SK-N-SH (cell line): ENCODE data around the gene IL10RB. TPM values are rescaled to one million over a fixed set of nuclear protein-coding genes. Genes with fewer than 3 reads are reported as not detected.

ENCODE experiments used
- CTCF ChIA-PET: fragments of 300-600, 350-600 bp; formaldehyde crosslinking; extraction: SDS; loops from one replicate; lab custom pipeline; 2021; lab: Yijun Ruan, JAX
- POLR2A ChIA-PET: fragments of 350-600 bp; sonication (Branson Sonifier 250); formaldehyde crosslinking; extraction: SDS; loops from one replicate; lab custom pipeline; 2020; ENCODE audit warnings: antibody characterized with exemption, inconsistent platforms; lab: Yijun Ruan, JAX
- DNase-seq: peaks from one replicate; pipeline ENCODE4 v3.0.0; 2012
- H2AFZ ChIP-seq: fragments of 200-600 bp; sonication (generic); 2 replicates; pipeline ENCODE4 v1.8.1; 2016; ENCODE audit warnings: antibody characterized with exemption, mild to moderate bottlenecking, low read depth
- H3F3A ChIP-seq: fragments of 200-600 bp; sonication (generic); replicated peaks from 2 replicates; pipeline ENCODE3; 2016; ENCODE audit warnings: antibody characterized with exemption, mild to moderate bottlenecking; ENCODE audit not compliant: insufficient read depth
- H3K27ac ChIP-seq, 2 experiments: fragments of 200-500 bp in 1 of 2; fragments of 200-600 bp in 1 of 2; sonication (Bioruptor generic) in 1 of 2; sonication (generic), shearing (Covaris generic) in 1 of 2; 2 replicates each; pipeline versions ENCODE4 v1.5.1 to v1.6.1; 2014 to 2016; ENCODE audit warnings: low read depth in 2 of 2, inconsistent platforms in 1 of 2, low read length in 1 of 2, mild to moderate bottlenecking in 1 of 2, mixed read lengths in 1 of 2
- H3K27me3 ChIP-seq: fragments of 200-600 bp; sonication (generic), shearing (Covaris generic); 2 replicates; pipeline ENCODE4 v1.6.1; 2016; ENCODE audit warnings: mixed run types; ENCODE audit not compliant: insufficient read depth
- H3K36me3 ChIP-seq, 2 experiments: fragments of 200-500 bp in 1 of 2; fragments of 200-600 bp in 1 of 2; sonication (Bioruptor generic) in 1 of 2; sonication (generic) in 1 of 2; replicated peaks in 1 of 2; 2 replicates each; pipeline versions ENCODE3 to v1.5.1; 2014 to 2016; ENCODE audit warnings: low read length in 1 of 2, mild to moderate bottlenecking in 1 of 2; ENCODE audit not compliant: insufficient read depth in 2 of 2, control insufficient read depth in 1 of 2
- H3K4me1 ChIP-seq, 2 experiments: fragments of 200-500 bp in 1 of 2; fragments of 200-600 bp in 1 of 2; sonication (Bioruptor generic) in 1 of 2; sonication (generic), shearing (Covaris generic) in 1 of 2; 2 replicates each; pipeline versions ENCODE4 v1.5.1 to v1.6.1; 2014 to 2016; ENCODE audit warnings: low read depth in 1 of 2, low read length in 1 of 2, mixed run types in 1 of 2; ENCODE audit not compliant: insufficient read depth in 2 of 2, control insufficient read depth in 1 of 2
- H3K4me2 ChIP-seq: fragments of 200-600 bp; sonication (generic), shearing (Covaris generic); 2 replicates; pipeline ENCODE4 v1.6.1; 2017; ENCODE audit warnings: mixed run types
- H3K4me3 ChIP-seq, 2 experiments: fragments of 200-500 bp in 1 of 2; fragments of 200-600 bp in 1 of 2; sonication (Bioruptor generic) in 1 of 2; sonication (generic), shearing (Covaris generic) in 1 of 2; 2 replicates each; pipeline versions ENCODE4 v1.5.1 to v1.8.1; 2014 to 2016; ENCODE audit warnings: low read depth in 2 of 2, inconsistent platforms in 1 of 2, low read length in 1 of 2, mild to moderate bottlenecking in 1 of 2, mixed read lengths in 1 of 2, moderate library complexity in 1 of 2
- H3K79me2 ChIP-seq: fragments of 200-600 bp; sonication (generic); 2 replicates; pipeline ENCODE4 v1.8.1; 2017; ENCODE audit warnings: mild to moderate bottlenecking; ENCODE audit not compliant: insufficient read depth
- H3K9ac ChIP-seq: fragments of 200-600 bp; sonication (generic); 2 replicates; pipeline ENCODE4 v1.6.1; 2017; ENCODE audit warnings: mixed run types
- H3K9me2 ChIP-seq: fragments of 200-600 bp; sonication (generic); 2 replicates; pipeline ENCODE4 v1.6.1; 2017; ENCODE audit warnings: mixed run types
- H3K9me3 ChIP-seq: fragments of 200-600 bp; sonication (generic); 2 replicates; pipeline ENCODE4 v1.6.1; 2017; ENCODE audit warnings: mixed run types, mild to moderate bottlenecking, moderate library complexity
- H4K20me1 ChIP-seq: fragments of 200-600 bp; sonication (generic); 2 replicates; pipeline ENCODE4 v1.6.1; 2017; ENCODE audit warnings: mild to moderate bottlenecking, mixed run types; ENCODE audit not compliant: insufficient read depth
- CHD2 ChIP-seq: fragments of 150-350 bp; IDR thresholded peaks from 2 replicates; pipeline ENCODE4 v1.6.1; 2018; ENCODE audit warnings: low read length; ENCODE audit not compliant: partially characterized antibody
- ELF1 ChIP-seq: IDR thresholded peaks from 2 replicates; pipeline ENCODE4 v1.4.0; 2012
- EP300 ChIP-seq, 2 experiments: IDR thresholded peaks; 2 replicates each; pipeline versions ENCODE4 v1.4.0 to v1.6.1; 2012; ENCODE audit warnings: borderline replicate concordance in 1 of 2, low read depth in 1 of 2, low read length in 1 of 2
- EZH2phosphoT487 ChIP-seq: fragments of 200-600 bp; sonication (generic); IDR thresholded peaks from 2 replicates; pipeline ENCODE4 v1.6.1; 2017; ENCODE audit warnings: low read depth, mixed run types, mild to moderate bottlenecking, antibody characterized with exemption, moderate library complexity, borderline replicate concordance
- FOXJ3 ChIP-seq: sonication (generic); formaldehyde crosslinking; IDR thresholded peaks from 2 replicates; pipeline ENCODE4 v1.5.1; 2020; ENCODE audit warnings: mild to moderate bottlenecking, missing genetic modification reagents
- FOXM1 ChIP-seq: IDR thresholded peaks from 2 replicates; pipeline ENCODE4 v1.4.0; 2012; ENCODE audit warnings: low read depth, mild to moderate bottlenecking
- GABPA ChIP-seq: IDR thresholded peaks from 2 replicates; pipeline ENCODE4 v1.4.0; 2012; ENCODE audit warnings: low read depth, mild to moderate bottlenecking
- JUND ChIP-seq: IDR thresholded peaks from 2 replicates; pipeline ENCODE4 v1.4.0; 2012
- MEF2A ChIP-seq: IDR thresholded peaks from 2 replicates; pipeline ENCODE4 v1.4.0; 2012; ENCODE audit warnings: low read depth, borderline replicate concordance
- MXI1 ChIP-seq: IDR thresholded peaks from 2 replicates; pipeline ENCODE4 v1.6.1; 2012; ENCODE audit warnings: mild to moderate bottlenecking, low read depth, low read length, improper control_type of control experiment
- NRF1 ChIP-seq: IDR thresholded peaks from 2 replicates; pipeline ENCODE4 v1.6.1; 2012; ENCODE audit warnings: low read depth, mild to moderate bottlenecking, low read length
- POLR2AphosphoS5 ChIP-seq: IDR thresholded peaks from 2 replicates; pipeline ENCODE4 v1.6.1; 2012; ENCODE audit warnings: low read depth, low read length
- RAD21 ChIP-seq: IDR thresholded peaks from 2 replicates; pipeline ENCODE4 v1.6.1; 2012; ENCODE audit warnings: mild to moderate bottlenecking, low read length
- RFX5 ChIP-seq: IDR thresholded peaks from 2 replicates; pipeline ENCODE4 v1.6.1; 2012; ENCODE audit warnings: mild to moderate bottlenecking, improper control_type of control experiment, low read length
- RXRA ChIP-seq: IDR thresholded peaks from 2 replicates; pipeline ENCODE4 v1.4.0; 2012; ENCODE audit warnings: low read depth, mild to moderate bottlenecking, borderline replicate concordance
- SMC3 ChIP-seq: IDR thresholded peaks from 2 replicates; pipeline ENCODE4 v1.6.1; 2012; ENCODE audit warnings: low read depth, low read length, improper control_type of control experiment
- TAF1 ChIP-seq: IDR thresholded peaks from 2 replicates; pipeline ENCODE4 v1.6.1; 2012; ENCODE audit warnings: low read depth, mild to moderate bottlenecking, low read length, moderate library complexity, borderline replicate concordance
- TEAD4 ChIP-seq: IDR thresholded peaks from 2 replicates; pipeline ENCODE4 v1.4.0; 2012; ENCODE audit warnings: mild to moderate bottlenecking, borderline replicate concordance; ENCODE audit not compliant: insufficient read depth
- YY1 ChIP-seq: IDR thresholded peaks from 2 replicates; pipeline ENCODE4 v1.4.0; 2012; ENCODE audit warnings: low read depth, mild to moderate bottlenecking
- WGBS: methylation state at CpG from one replicate; pipeline ENCODE4 v1.1.6; 2017; ENCODE audit warnings: low lambda C conversion rate; 5-methylcytosine and 5-hydroxymethylcytosine counted together
- polyA plus RNA-seq, 3 experiments: library from polyadenylated mRNA; depleted of rRNA; stranded (reverse); fragments of >200 nt; gene quantifications; 2 replicates each; pipeline ENCODE4 v1.2.3, GENCODE V29; 2012
- TF ChIP-seq, protein P1 (sequence below): IDR thresholded peaks from 2 replicates; pipeline ENCODE4; 2012
- TF ChIP-seq, protein P2 (sequence below): fragments of 150-350 bp; IDR thresholded peaks from 2 replicates; pipeline ENCODE4 v1.6.1; 2016; ENCODE audit warnings: mild to moderate bottlenecking, low read depth, low read length
- TF ChIP-seq, protein P3 (sequence below): fragments of 150-350 bp; IDR thresholded peaks from 2 replicates; pipeline ENCODE4 v1.6.1; 2017; ENCODE audit warnings: antibody characterized with exemption, low read length, low read depth, borderline replicate concordance
- TF ChIP-seq, protein P4 (sequence below): IDR thresholded peaks from 2 replicates; pipeline ENCODE4 v1.4.0; 2012; ENCODE audit warnings: low read depth, borderline replicate concordance
- TF ChIP-seq, protein P5 (sequence below): fragments of 200-600 bp; sonication (generic); IDR thresholded peaks from 2 replicates; pipeline ENCODE4 v1.6.1; 2017; ENCODE audit warnings: antibody characterized with exemption, mild to moderate bottlenecking, moderate library complexity
- TF ChIP-seq, protein P6 (sequence below): IDR thresholded peaks from 2 replicates; pipeline ENCODE4 v1.4.0; 2012; ENCODE audit warnings: low read depth

Gene IL10RB
- polyA plus RNA-seq, 1 of the 3 experiments (the other 2 are of a cell fraction) = 20.1 TPM

DNA sequence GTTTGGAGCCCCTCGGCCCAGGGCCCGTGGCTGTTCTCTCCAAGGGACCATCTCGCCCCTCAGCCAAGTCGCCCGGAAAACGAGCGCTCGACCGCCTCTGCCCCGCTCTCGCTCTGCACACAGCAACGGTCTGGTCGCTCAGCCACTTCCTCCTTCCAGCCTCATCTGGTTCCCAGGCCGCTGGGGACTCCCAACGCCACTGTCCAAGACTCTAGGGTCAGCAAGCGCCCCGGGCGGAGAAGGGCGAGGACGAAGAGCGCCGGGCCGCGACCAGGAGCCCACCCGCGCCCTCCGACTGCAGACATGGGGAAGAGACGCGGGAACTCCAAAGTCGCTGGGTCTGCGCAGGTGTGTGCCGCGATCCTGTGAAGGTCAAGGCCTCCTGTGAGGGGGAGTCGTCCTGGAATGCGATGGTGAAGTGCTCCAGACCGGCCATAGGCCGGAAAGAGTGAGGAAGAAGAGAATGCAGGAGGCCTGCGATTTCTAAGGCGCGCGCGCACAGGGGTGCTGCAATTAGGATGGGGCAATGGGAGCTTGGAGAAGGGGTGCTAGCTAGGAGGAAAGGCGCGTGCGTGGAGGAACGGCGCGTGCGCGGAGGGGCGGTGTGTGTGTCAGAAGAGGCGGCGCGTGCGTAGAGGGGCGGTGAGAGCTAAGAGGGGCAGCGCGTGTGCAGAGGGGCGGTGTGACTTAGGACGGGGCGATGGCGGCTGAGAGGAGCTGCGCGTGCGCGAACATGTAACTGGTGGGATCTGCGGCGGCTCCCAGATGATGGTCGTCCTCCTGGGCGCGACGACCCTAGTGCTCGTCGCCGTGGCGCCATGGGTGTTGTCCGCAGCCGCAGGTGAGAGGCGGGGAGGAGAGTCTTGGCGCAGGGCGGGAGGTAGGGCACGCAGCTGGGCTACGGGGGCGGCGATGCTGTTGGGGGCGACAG lies 58.4 kb downstream of the IL10RB start, which contains the start of gene IFNAR1:
IFNAR1 (plus strand) TSS at position 680 of the 931 bp plus-strand sequence; CDS start at position 766, 86 bp downstream.
- ChIA-PET POLR2A (interaction anchor here (0.7 to 1.6 kb wide), 7 partner anchors 16 to 155 kb away, joined by 3 to 13 read pairs (median 3); partner anchors contain the start of genes IL10RB and TMEM50B), CTCF (interaction anchor here (0.7 to 1.7 kb wide), 4 partner anchors 37 to 128 kb away, joined by 3 to 14 read pairs (median 6); no protein-coding TSS in a partner anchor)
- no peaks in the 10 kb centered on the region for H3K36me3 ChIP-seq
- H3K9me3 ChIP-seq = no peaks in the 10 kb centered on the region
- DNase-seq = peak; percentile 99
- peak within 1 kb of the TSS; percentile 89 for H3K4me2 ChIP-seq
- H3K4me1 ChIP-seq = peaks cover 3 to 12% of the 10 kb centered on the region in 2 experiments; a peak in 1 of 4 replicates
- peaks cover 43% of the 10 kb centered on the region for H3K79me2 ChIP-seq
- peak within 1 kb of the TSS; percentile 68 to 97 for H3K4me3 ChIP-seq
- no peaks in the 10 kb centered on the region for H3K27me3 ChIP-seq
- 2% methylated on average over 48 of the region's 86 CpGs for WGBS
- H3K9me2 ChIP-seq = no peaks in the 10 kb centered on the region
- H3F3A ChIP-seq = no peaks in the 10 kb centered on the region
- peak within 1 kb of the TSS; percentile 87 to 90 for H3K27ac ChIP-seq
- no peaks in the 10 kb centered on the region for H4K20me1 ChIP-seq
- H3K9ac ChIP-seq = peak within 1 kb of the TSS; percentile 92
- peak within 1 kb of the TSS; percentile 97 for H2AFZ ChIP-seq
- TF ChIP-seq YY1 = no peak; the same call in 1 of the 2 replicates
- TF ChIP-seq RAD21 = peak; percentile 4; the same call in 1 of the 2 replicates
- TF ChIP-seq ELF1 = 0 out of 2 replicates have a peak, but pooled peaks have one; percentile 45
- no peak for TF ChIP-seq MEF2A
- no peak for TF ChIP-seq FOXJ3 (CRISPR knock-in tag)
- no peak for TF ChIP-seq RXRA
- TF ChIP-seq TAF1 = peak; percentile 31; the same call in 1 of the 2 replicates
- peak; percentile 66 for TF ChIP-seq MXI1
- TF ChIP-seq, protein P1, sequence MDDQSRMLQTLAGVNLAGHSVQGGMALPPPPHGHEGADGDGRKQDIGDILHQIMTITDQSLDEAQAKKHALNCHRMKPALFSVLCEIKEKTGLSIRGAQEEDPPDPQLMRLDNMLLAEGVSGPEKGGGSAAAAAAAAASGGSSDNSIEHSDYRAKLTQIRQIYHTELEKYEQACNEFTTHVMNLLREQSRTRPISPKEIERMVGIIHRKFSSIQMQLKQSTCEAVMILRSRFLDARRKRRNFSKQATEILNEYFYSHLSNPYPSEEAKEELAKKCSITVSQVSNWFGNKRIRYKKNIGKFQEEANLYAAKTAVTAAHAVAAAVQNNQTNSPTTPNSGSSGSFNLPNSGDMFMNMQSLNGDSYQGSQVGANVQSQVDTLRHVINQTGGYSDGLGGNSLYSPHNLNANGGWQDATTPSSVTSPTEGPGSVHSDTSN = no peak; the same call in 1 of the 2 replicates
- TF ChIP-seq SMC3 = no peak
- TF ChIP-seq, protein P2, sequence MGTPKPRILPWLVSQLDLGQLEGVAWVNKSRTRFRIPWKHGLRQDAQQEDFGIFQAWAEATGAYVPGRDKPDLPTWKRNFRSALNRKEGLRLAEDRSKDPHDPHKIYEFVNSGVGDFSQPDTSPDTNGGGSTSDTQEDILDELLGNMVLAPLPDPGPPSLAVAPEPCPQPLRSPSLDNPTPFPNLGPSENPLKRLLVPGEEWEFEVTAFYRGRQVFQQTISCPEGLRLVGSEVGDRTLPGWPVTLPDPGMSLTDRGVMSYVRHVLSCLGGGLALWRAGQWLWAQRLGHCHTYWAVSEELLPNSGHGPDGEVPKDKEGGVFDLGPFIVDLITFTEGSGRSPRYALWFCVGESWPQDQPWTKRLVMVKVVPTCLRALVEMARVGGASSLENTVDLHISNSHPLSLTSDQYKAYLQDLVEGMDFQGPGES = no peak
- TF ChIP-seq FOXM1 = no peak
- TF ChIP-seq EP300 (IDR thresholded peaks at IDR 0.05; ENCODE audit: borderline replicate concordance in 1 of 2, low read depth in 1 of 2, low read length in 1 of 2) = no peak
- TF ChIP-seq JUND = no peak
- TF ChIP-seq, protein P3, sequence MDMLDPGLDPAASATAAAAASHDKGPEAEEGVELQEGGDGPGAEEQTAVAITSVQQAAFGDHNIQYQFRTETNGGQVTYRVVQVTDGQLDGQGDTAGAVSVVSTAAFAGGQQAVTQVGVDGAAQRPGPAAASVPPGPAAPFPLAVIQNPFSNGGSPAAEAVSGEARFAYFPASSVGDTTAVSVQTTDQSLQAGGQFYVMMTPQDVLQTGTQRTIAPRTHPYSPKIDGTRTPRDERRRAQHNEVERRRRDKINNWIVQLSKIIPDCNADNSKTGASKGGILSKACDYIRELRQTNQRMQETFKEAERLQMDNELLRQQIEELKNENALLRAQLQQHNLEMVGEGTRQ = no peak
- TF ChIP-seq GABPA = peak; percentile 14; the same call in 1 of the 2 replicates
- peak; percentile 34; the same call in 1 of the 2 replicates for TF ChIP-seq TEAD4
- TF ChIP-seq RFX5 = no peak
- TF ChIP-seq POLR2AphosphoS5 = peak; percentile 39; the same call in 1 of the 2 replicates
- peak; percentile 98 for TF ChIP-seq NRF1
- TF ChIP-seq, protein P4, sequence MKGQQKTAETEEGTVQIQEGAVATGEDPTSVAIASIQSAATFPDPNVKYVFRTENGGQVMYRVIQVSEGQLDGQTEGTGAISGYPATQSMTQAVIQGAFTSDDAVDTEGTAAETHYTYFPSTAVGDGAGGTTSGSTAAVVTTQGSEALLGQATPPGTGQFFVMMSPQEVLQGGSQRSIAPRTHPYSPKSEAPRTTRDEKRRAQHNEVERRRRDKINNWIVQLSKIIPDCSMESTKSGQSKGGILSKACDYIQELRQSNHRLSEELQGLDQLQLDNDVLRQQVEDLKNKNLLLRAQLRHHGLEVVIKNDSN = no peak
- TF ChIP-seq EZH2phosphoT487 = no peak
- TF ChIP-seq CHD2 = peak; percentile 9
- TF ChIP-seq, protein P5, sequence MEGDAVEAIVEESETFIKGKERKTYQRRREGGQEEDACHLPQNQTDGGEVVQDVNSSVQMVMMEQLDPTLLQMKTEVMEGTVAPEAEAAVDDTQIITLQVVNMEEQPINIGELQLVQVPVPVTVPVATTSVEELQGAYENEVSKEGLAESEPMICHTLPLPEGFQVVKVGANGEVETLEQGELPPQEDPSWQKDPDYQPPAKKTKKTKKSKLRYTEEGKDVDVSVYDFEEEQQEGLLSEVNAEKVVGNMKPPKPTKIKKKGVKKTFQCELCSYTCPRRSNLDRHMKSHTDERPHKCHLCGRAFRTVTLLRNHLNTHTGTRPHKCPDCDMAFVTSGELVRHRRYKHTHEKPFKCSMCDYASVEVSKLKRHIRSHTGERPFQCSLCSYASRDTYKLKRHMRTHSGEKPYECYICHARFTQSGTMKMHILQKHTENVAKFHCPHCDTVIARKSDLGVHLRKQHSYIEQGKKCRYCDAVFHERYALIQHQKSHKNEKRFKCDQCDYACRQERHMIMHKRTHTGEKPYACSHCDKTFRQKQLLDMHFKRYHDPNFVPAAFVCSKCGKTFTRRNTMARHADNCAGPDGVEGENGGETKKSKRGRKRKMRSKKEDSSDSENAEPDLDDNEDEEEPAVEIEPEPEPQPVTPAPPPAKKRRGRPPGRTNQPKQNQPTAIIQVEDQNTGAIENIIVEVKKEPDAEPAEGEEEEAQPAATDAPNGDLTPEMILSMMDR = peak; percentile 14; the same call in 1 of the 2 replicates
- TF ChIP-seq, protein P6, sequence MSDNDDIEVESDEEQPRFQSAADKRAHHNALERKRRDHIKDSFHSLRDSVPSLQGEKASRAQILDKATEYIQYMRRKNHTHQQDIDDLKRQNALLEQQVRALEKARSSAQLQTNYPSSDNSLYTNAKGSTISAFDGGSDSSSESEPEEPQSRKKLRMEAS = peak; percentile 4; the same call in 1 of the 2 replicates
